COLO829 (cell line): ENCODE results near the gene LMBR1.

ENCODE experiments used
- DNase-seq: peaks from one replicate; pipeline ENCODE4 v3.0.0; 2012; ENCODE audit warnings: low spot score

The LMBR1 gene

DNA sequence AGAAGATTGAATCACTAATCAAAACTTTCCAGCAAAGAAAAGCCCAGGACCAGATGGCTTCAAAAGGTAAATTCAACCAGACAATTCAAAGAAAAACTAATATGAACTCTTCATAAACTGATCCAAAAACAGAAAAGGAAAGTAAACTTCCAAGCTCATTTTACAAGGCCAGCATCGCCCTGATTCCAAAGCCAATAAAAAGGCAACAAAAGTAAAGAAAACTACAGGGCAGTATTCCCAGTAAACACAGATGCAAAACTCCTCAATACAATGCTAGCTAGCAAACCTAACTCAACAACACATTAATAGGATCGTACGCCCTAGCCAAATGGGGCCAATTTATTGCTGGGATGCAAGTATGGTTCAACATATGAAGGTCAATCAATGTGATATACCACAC is 199.4 kb downstream of the LMBR1 start:
- DNase-seq = no peak

DNA sequence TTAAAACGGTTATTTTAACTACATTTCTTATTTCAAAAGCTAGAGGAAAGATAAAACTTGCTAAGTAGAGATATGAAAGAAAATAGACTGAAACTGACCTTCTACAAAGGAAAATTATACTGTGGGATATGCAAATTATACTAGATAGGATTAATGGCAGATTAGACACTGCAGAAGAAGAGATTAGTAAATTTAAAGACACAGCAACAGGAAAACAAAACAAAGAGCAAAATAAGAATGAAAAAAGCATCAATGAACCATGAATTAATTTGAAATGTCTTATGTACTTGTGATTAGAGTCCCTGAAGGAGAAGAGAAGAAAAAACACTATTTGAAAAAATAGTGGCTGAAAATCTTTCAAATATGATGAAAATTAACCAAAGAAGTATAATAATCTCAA is 200.1 kb downstream of the LMBR1 start:
- no peak for DNase-seq

DNA sequence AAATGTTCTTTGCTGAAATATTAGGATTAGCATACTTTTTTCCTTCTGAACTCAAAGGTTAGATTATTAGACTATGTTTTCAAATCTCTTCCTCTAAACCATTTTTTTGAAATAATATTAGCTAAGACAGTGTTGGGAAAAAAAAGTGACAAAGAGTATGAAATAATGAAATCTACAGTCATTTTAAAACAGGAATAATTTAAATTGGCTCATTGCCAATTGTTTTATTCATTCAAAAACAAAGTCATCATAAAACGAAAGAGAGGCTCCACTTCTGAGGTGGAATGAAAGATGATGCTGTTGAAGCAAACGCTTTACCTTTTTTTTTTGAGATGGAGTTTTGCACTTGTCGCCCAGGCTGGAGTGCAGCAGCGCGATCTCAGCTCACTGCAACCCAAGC is 201.2 kb downstream of the LMBR1 start:
- no peak for DNase-seq

DNA sequence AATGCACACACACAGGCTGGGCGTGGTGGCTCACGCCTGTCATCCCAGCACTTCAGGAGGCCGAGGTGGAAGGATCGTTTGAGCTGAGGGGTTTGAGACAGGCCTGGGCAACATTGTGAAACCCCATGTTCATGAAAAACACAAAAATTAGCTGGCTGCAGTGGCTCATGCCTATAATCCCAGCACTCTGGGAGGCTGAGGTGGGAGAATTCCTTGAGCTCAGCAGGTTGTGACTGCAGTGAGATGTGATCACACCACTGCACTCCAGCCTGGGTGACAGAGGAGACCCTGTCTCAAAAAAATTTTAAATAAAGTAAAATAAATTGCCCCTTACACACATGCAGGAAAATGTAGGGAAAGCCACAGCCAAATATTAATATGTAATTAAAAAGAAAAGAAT is 208.3 kb downstream of the LMBR1 start:
- no peak for DNase-seq

DNA sequence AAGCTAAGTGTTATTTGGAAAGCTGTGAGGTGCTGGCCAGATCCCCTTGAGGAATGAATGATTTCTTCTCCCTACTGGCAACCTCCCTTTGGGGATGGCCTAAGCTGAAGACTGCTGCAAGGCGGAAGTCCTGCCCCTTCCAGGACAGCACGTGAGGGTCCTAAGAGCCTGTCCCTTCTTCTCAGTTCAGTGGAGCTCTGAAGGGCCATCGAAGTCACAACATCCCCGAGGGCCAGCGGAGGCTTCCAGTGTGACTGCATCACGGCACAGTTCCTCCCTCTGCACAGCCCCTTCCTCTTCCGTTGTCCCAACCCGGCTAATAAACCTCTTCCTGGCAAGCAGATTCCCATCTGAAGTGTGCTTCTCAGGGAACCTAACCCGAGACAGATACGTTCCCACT is 208.7 kb downstream of the LMBR1 start:
- no peak for DNase-seq

DNA sequence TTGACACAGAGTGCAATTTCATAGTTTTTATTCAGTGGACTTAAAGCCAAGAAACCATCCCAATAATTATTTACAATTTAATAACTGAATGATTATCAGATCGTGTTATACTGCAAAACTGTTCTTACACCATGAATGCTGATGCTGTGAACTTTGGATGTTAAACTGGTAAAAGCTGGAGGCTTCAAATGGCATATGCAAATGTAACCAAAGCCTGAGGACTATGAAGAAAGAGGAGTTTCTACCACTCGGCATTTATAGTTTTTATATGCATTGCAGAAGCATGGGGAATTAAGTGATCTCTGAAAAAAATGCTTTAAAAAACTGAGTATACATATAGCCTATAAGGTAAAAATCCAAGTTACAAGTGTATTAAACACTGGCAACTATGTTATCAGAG is 210.1 kb downstream of the LMBR1 start:
- DNase-seq = no peak

DNA sequence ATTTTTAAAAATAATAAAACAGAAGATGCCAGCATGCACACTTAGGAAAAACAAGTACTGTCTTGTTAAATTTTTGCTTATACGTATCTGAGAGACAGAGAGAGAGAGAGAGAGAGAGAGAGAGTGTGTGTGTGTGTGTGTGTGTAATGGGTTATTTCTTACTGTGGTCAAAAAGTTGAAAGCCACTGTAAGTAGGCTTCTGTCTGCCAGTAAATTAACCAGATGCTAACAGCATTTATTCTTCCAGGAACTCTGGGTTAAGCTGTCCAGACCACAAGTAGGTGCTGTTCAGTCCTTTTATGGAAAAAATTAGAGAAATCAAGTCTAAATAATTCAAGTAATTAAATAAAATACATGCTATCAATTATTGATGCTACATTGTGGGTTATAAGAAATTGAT is 212.7 kb downstream of the LMBR1 start:
- DNase-seq = no peak

DNA sequence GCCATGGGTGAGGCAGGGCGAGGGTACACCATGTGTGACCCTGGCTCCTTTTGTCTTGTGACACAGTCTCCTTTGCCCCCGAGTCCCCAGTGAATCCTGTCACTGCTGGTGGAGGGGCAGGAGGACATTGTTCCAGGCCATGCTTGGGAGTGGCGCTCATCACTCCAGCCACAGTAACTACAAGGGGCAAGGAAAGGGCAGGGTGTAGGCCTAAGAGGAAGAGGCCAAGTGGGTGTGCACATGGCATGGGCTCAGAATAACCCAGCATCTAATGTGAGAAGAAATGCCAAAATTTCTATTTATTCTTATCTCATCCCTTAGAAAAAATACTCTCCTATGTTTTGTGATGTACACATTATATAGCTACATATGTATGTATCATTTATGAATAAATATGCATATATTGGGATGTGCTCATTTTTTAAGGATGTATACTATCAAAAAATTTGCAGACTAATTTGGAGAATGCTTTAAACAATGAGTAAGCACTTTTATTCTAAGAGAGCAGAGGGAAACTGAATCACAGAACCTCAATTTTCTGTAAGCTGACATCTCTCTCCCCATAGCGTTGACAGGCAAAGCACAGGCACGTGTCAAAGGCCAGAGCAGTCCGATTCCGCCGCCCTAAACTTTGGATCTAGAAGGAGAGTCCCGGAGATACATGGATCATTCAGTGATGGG is 215.5 kb downstream of the LMBR1 start:
- no peak for DNase-seq

DNA sequence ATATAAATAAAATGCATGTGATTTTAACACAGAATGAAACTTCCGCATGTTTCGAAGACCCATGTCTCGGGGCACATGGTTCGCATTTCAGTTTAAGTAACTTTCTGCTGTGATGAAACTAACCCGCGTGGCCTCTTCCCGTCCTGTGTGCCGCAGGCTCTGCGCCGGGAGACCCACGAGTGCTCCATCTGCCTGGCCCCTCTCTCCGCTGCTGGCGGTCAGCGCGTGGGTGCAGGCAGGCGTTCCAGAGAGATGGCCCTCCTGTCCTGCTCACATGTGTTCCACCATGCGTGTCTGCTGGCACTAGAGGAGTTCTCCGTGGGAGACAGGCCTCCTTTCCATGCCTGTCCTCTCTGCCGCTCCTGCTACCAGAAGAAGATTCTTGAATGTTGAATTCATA is 216.7 kb downstream of the LMBR1 start:
- DNase-seq = no peak

DNA sequence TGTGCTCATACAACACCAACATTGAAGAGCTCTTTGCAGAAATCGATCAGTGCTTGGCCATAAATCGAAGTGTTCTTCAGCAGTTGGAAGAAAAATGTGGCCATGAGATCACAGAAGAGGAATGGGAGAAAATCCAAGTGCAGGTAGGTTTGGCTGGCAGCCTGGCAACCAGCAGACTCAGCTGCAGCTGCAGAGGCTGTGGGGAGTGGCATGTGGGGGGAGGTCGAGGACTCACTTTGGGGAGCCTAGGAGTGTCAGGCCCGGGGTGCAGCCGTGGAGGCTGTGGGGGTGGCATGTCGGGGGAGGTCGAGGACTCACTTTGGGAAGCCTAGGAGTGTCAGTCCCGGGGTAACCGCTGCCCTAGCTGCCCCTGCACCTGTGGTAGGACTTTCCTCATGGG is 217.3 kb downstream of the LMBR1 start:
- DNase-seq = no peak

DNA sequence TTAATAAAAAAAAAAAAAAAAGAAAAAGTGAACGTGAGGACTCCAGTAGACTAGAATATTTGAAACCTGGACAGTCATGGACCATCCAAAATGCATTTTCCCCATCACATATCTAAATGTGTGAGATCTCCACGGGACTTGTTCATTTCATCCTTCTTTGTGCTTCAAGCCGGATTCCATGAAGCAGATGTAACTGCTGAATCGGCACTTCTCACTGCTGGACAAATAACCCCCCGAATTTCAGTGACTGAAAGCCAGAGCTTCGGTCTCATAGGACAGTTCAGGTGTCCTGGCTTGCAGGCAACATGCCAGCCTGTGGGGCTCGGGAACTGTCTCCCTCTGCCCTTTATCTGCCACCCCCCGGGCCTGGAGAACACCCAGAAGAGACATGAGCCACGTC is 219.1 kb downstream of the LMBR1 start:
- DNase-seq = no peak

DNA sequence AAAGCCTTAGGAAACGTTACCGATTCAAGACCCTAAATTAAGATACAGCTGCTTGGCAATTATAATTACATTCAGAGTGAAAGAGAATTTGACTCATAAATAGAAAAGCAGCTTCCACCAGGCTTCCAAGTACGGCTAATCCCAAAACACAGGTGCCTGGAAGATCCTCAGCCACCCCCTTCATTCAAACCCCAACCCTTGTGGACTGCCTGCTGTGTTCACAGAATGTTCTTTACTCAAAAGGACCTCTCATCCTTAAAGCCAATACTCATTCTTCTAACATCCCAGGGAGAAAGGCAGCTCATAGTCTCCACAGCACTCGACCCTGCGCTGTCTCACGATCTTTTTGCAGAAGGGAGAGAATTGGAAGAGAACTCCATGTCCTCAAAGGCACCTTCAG is 219.5 kb downstream of the LMBR1 start:
- DNase-seq = no peak

DNA sequence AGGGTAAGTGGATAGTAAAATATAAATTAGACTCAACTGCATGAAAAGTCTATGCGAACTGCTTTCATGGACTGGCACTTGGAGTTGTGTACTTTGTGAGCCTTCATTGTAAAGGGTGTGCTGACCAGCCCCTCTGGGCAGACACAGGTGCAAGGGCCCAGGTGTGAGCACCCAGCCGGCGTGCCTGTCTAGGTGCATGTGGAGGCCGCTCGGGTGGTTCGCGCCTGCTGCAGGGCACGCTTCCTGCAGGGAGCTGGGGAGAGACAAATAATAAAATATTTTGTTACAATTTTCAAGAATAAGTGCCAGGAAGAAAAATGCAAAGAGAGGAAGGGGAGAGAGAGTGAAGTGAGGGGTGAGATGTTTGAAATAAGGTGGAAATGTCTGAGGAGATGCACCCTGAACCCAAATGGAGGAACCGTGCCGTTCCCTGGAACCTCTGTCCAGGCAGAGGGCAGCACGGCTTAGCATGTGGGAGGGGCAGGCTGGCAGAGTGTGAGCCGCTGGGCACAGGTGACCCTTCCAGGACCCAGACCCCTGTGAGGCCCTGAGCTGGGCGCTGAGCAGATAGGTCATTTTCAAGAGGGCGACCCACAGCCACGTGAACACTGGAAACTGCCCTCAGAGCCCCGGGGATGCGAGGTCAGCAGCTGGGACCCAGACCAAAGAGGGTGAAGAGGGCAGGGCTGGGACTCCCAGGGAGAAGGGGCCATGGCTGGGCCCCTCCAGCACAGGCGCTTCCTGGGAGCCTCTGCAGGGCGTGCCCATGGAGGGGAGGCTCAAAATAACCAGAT is 223.8 kb downstream of the LMBR1 start:
- DNase-seq = no peak

DNA sequence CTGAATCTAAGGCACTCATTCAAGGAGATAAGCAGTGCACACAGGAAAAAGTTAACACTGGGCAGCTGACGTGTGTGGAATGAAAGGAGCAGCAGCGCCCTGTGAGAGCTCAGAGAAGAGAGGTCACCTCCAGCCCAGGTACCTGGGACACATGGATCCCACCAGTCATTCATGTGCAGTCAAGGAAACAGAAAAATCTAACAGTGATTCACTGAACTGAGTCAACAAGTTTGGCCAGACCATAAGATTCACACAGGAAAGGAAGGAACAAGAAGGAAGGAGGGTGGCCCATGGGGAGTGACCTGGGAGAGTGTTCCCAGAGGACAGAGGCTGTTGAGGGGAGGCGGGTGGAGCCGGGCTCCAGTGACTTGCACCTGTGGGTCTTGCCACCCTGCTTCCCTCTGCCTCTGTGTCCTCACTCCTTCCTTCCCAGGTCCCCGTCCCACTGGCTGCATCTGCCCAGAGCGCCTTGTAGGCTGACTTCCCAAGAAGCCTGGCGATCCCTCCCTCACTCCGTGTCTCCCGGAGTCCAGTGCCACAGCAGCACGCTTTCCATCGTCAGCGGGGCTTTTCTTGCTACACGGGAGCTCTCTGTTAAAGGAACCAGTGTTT is 224.7 kb downstream of the LMBR1 start:
- DNase-seq = no peak

DNA sequence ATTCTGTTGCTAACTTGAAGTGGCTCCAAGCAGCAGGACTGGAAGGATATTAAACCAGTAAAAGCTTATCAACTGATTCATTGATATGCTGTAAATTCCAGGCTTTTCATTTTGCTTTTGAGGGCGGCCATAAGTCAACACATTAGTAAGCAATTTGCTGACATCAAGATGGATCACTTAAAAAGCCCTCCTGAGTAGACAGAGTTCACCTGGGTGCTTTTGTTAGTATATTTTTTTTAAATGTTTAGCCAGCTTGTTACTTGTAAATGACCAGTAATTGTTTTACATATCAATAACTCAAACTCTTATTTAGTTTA is 225.9 kb downstream of the LMBR1 start:
- no peak for DNase-seq

DNA sequence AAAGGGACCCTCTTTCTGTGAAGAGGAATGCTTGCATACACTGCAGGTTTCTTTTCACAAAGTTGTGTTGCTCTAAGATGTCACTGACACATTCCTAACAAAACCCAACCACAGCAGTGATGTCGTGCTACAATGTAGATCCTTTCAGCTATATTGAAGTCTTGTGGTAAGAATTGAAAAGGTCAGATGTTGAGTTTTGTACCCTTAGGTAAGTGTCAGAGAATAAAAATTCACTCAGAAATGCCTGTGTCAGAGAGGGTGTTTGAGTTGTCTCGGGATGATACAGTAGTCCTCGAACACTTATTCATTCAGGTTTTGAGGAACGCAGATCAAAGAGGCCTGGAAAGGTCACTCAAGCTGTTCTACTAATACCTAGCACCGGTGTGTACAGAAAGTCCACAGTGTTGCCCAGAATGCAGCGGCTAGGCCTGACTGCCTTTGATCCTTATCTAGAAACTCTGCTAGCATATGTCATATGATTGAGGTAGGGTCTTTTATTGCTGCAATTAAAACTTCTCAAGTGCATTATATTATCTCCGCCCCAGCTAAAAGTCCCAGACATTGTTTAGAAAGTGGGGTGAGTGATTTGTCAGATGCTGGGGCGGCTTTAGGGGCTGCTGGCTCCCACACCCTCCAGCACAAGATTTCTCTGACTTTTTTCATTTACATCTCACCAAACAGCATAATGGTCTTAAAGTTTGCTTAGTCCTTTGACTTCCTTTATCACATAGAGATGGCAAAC is 226.4 kb downstream of the LMBR1 start:
- no peak for DNase-seq

DNA sequence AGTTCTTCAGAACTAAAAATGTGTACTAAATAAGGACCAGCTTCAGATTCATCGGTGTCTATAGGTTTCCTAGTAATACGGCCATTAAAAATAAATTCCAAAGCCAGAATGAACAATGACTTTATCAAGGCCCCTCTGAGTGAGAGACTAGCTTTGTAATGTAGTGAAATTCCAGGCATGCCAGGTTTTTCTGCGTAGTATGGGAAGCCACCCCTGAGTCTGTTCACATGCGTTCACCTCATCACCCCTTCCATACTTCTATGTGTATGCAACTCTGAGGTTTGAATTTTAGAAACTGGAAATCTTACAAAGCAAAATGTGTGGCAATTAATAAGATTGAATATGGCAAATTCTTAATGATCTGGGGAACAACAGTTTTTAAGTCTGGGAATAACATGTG is 227.9 kb downstream of the LMBR1 start:
- no peak for DNase-seq

DNA sequence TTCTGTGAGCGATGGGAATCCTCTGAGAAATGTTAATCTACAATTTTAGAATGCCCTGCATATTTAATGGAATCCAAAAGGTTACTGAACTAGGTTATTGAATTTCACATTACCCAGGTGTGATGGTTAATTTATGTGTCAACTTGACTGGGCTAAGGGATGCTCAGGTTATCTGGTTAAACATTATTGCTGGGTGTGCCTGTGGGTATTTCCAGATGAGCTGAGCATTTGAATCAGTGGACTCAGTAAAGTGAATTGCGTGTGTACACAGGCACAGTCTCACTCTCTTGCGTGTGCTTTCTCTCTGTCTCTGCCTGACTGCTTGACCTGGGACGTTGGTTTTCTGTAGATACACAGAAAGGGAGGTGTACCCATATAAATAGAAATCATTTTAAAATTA is 230.7 kb downstream of the LMBR1 start:
- DNase-seq = no peak

DNA sequence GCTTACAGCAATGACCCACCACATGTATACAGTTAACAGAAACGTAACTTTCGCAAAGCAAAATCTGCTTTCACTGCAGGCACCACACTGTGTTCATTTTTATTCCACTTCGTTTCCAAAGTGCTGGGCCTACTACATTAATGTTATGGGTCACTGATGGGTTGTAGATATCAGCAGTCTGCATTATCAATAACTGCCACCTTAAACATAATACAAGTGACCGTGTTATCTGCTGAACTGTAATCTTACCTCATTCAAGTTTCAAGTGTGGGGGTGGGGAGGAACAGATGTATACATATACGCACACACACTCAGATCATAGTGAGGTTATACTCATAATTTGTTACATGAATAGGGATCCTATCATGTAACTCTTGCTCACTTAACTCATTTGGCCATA is 231.3 kb downstream of the LMBR1 start:
- no peak for DNase-seq

DNA sequence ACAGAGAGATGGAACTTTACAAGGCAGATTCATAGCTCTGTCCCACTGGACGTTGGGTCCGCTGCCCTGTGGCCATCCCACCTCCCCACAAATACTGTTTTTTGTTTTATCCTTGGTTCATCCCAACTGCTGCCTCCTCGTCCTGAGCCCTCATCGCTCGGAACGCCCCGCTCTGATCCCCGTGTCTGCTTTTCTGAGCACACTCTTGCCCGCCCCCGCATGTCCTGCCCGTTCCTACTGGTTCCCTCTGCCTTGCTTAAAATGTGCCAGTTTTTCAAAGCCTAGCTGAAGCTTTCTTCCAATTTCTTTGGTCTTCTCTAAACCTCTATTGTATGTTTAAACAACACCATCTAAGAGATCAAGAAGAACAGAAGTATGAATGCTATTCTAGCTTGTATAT is 233.0 kb downstream of the LMBR1 start:
- DNase-seq = no peak

DNA sequence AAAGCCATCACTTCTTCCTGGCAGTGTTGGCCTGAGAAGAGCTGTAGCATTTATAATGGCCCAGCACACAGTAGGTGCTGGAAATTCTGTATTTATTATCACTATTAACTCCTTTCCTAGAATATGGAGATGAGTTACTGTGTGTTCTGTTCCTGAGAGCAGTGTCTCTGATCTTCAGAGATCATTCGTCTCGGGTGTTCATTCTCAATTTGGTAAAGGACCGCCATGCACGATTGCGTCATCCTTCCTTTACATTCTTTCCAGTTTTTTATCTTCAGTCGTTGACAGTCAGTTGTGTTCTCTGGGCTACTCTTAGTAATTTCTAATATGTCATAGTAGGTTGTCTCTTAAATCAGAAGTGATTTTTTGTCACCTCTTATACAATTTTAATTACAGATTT is 233.8 kb downstream of the LMBR1 start:
- DNase-seq = no peak

DNA sequence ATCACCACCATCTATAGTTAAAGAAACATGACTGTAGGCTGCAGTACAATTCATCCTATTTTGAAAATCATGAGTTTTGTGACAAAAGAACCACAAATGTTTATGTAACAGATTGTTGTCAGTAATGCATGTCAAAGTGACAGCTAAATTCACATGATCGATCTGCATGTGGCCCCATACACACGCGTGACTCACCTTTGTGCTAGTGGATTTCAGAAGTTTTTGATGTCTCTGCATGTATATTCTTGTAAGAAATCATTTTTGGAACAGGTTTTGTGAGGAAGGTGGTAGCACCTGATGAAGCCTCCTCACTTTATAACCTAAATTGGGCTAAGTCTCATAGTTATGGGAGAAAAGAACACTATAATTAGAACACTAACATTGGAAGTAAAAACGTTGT is 235.3 kb downstream of the LMBR1 start:
- DNase-seq = no peak

DNA sequence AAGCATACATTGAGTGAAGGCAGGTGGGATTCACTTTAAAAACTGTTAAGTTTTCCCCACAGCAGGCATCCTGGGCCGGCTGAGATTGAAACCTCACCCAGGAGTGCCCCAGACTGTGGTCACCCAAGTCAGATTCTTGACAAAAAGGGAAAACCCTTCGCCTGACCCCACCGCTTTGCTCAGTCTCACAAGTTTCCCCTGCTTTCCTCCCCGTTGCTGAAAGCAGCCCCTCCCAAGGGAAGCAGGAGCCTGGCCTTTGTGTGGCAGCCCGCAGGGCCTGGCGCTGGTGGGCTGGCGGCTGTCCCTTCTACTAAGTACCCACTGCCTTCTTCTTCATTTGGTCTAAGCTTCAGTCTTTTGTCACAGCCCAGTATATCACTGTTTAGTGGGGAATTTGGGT is 236.4 kb downstream of the LMBR1 start:
- no peak for DNase-seq
